Measurements from ENCODE around the gene TSN. TPM values are rescaled to one million over a fixed set of nuclear protein-coding genes. Genes with fewer than 3 reads are reported as not detected.
"Not testable (repeated sequence)": the region's sequence is repeated elsewhere in the genome, so short reads cannot be mapped to it uniquely, and the experiment has no call there.

TSN gene
- total RNA-seq, result 10 to 100 TPM; 55.4 to 57.9 TPM

DNA sequence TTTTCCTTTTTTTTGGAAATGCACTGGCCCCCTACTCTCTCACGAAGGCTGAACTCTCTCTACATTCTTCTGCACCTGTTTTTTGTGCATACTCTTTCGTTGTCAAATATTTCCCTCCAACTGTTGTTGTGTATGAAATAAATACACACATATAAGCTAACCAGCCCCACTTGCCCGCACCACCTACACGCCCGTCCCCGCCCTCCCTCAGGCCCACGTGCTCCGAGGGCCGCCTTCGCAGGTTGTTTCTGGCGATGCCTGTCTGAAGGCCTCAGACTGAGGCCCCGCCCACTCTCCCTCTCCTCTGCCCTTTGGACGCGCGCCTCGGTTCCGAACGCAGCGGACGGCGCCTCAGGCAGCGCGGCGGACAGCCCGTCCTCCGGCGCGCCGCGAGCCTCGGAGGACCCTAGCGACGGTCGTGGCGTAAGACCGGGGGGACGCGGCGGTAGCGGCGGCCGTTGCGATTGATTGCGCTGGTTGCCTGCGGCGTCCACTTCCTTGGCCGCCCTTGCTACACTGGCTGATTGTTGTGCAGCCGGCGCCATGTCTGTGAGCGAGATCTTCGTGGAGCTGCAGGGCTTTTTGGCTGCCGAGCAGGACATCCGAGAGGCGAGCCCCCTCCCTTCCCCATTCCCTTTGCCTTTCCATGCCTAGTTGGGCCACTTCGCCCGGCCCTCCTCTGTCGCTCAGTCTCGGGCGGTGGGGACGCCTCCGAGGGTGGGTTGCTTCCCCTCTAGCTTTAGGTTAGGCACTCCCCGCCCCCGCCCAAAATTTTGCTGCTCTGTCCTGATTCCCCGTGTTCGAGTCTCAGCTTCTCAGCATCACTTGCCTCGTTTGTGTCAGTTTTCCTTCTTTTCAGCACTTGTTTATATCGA is at the start of gene TSN:
TSS of gene TSN (plus strand) at position 415 of the 875 bp plus-strand sequence. CDS start at position 544, 129 bp downstream.
- Mint-ChIP-seq H3K36me3 (ENCODE audit: low read depth) (peaks cover 20% of the 10 kb centered on the region), H3K4me3 (peak within 1 kb of the TSS; percentile 99), H3K27me3 (ENCODE audit: low read depth) (no peaks in the 10 kb centered on the region), H3K9me3 (ENCODE audit: insufficient read depth) (no peaks in the 10 kb centered on the region), H3K27ac (peak within 1 kb of the TSS; percentile 97), H3K4me1 (ENCODE audit: low read depth) (peaks cover 26% of the 10 kb centered on the region)
- DNase-seq (peak; percentile 99), ATAC-seq (peak; percentile 100)
- ChIA-PET POLR2A (interaction anchor here (0.7 to 3.4 kb wide), 7 partner anchors 19 to 225 kb away, joined by 3 to 26 read pairs (median 4); partner anchors contain the start of genes CLASP1, NIFK and RNU4ATAC), CTCF (interaction anchor here (1.1 to 1.8 kb wide), 2 partner anchors 20 to 353 kb away, joined by 4 to 5 read pairs; no protein-coding TSS in a partner anchor)

DNA sequence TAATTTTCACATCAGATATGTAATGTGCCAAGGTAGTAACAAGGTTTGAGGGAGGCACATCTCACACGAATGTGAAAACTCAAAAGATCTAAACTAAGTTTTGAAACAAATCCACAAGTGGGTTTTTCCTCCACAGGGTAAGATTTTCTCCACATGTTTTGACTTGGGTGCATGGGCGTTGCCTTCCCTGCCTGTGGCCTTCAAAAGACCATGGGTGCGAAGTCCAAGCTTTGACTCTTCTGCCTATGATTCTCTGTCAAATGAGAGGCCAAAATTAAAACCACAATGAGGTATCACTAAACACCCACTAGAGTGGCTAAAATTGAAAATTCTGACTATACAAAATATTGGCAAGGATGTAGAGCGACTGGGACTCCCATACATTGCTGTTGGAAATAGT is 49.5 kb upstream of the TSN start:
- H3K9me3 Mint-ChIP-seq (ENCODE audit: insufficient read depth), result no peaks in the 10 kb centered on the region
- ATAC-seq, result no peak
- POLR2A ChIA-PET, result interaction anchor here (1.4 kb wide), 1 partner anchor 56 kb away, joined by 5 read pairs; no protein-coding TSS in a partner anchor
- no peaks in the 10 kb centered on the region for H3K36me3 Mint-ChIP-seq (ENCODE audit: low read depth)
- CTCF ChIA-PET, result interaction anchor here (0.8 kb wide), 1 partner anchor 303 kb away, joined by 3 read pairs; no protein-coding TSS in a partner anchor
- no peak overlapping the region for H3K27ac Mint-ChIP-seq
- peaks cover 10% of the 10 kb centered on the region for H3K27me3 Mint-ChIP-seq (ENCODE audit: low read depth)
- DNase-seq, result no peak
- H3K4me3 Mint-ChIP-seq, result no peak overlapping the region
- peaks cover 22% of the 10 kb centered on the region for H3K4me1 Mint-ChIP-seq (ENCODE audit: low read depth)

DNA sequence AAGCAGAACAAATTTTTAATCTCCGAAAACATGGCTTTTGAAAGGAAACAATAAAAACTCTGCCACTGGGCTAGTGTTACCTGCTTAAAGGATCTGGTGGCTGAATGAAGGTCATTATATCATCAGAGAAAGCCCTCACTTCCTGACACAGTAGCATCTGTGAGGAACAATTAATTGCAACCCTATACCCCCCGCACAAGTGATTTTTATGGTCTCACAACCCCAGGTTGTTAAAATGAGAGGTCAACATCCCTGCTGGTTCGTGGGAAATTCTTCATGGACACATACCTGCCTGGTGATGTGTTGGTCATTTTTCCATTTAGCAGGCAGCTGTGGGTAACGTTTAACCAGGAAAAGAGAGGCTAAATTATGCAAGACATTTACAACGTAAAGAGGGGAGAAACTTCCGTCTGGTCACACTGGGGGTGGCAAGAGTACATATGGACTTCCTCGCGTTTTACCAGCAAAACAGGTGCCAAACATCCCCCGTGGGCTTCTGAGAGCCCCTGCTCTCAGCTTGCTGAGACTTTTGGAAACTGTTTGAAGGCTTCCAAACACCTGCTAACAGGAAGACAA is 48.0 kb upstream of the TSN start:
- CTCF ChIA-PET, result interaction anchor here (1.0 kb wide), 1 partner anchor 177 kb away, joined by 3 read pairs; the partner anchor contains the start of gene RNU4ATAC
- no peaks in the 10 kb centered on the region for H3K36me3 Mint-ChIP-seq (ENCODE audit: low read depth)
- H3K27ac Mint-ChIP-seq, result no peak overlapping the region
- no peaks in the 10 kb centered on the region for H3K9me3 Mint-ChIP-seq (ENCODE audit: insufficient read depth)
- H3K27me3 Mint-ChIP-seq (ENCODE audit: low read depth), result peaks cover 10% of the 10 kb centered on the region
- ATAC-seq, result no peak
- POLR2A ChIA-PET, result interaction anchor here (0.6 kb wide), 1 partner anchor 177 kb away, joined by 3 read pairs; the partner anchor contains the start of gene RNU4ATAC
- DNase-seq, result no peak
- peaks cover 10% of the 10 kb centered on the region for H3K4me1 Mint-ChIP-seq (ENCODE audit: low read depth)
- no peak overlapping the region for H3K4me3 Mint-ChIP-seq

DNA sequence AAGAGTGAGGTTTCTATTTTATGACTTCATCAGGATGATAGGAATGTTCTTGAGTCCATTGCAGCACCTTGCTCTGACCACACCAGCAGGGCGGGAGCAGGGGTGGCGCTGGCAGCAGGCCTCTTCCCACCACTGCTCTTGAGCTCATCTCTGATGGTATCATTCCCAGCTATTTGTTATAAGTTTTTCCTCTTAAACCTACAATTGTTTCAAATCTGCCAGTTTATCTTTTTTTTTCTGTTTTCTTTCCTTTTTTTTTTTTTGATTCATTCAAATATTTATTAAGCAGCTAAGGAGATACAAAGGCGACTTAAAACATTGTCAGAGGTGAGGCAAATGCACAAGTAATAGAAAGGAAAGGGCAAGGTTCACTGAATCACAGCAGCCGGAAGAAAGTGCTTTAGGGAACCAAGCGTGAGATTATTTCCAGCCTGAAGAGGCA is 47.5 kb upstream of the TSN start:
- no peak for ATAC-seq
- Mint-ChIP-seq H3K36me3 (ENCODE audit: low read depth) (no peaks in the 10 kb centered on the region), H3K4me3 (no peak overlapping the region), H3K27me3 (ENCODE audit: low read depth) (peaks cover 10% of the 10 kb centered on the region), H3K9me3 (ENCODE audit: insufficient read depth) (no peaks in the 10 kb centered on the region), H3K4me1 (ENCODE audit: low read depth) (peaks cover 6% of the 10 kb centered on the region), H3K27ac (no peak overlapping the region)
- CTCF ChIA-PET, result interaction anchor here (1.0 kb wide), 1 partner anchor 177 kb away, joined by 3 read pairs; the partner anchor contains the start of gene RNU4ATAC
- POLR2A ChIA-PET, result interaction anchor here (0.6 kb wide), 1 partner anchor 177 kb away, joined by 3 read pairs; the partner anchor contains the start of gene RNU4ATAC
- DNase-seq, result no peak

GRCh38 chr2:121709776-121710469 is 45.5 kb upstream of the TSN start:
- POLR2A ChIA-PET, result no interaction called here
- peaks cover 6% of the 10 kb centered on the region for H3K4me1 Mint-ChIP-seq (ENCODE audit: low read depth)
- DNase-seq (no peak), ATAC-seq (no peak)
- no peaks in the 10 kb centered on the region for H3K36me3 Mint-ChIP-seq (ENCODE audit: low read depth)
- peaks cover 10% of the 10 kb centered on the region for H3K27me3 Mint-ChIP-seq (ENCODE audit: low read depth)
- CTCF ChIA-PET, result no interaction called here
- no peaks in the 10 kb centered on the region for H3K9me3 Mint-ChIP-seq (ENCODE audit: insufficient read depth)
- H3K27ac Mint-ChIP-seq, result no peak overlapping the region
- no peak overlapping the region for H3K4me3 Mint-ChIP-seq

- ChIA-PET CTCF (no interaction called here), POLR2A (interaction anchor here (1.1 kb wide), 1 partner anchor 180 kb away, joined by 3 read pairs; the partner anchor contains the start of gene RNU4ATAC)
- ATAC-seq (no peak), DNase-seq (no peak)
- Mint-ChIP-seq H3K4me1 (ENCODE audit: low read depth) (peaks cover 6% of the 10 kb centered on the region), H3K9me3 (ENCODE audit: insufficient read depth) (no peaks in the 10 kb centered on the region), H3K36me3 (ENCODE audit: low read depth) (no peaks in the 10 kb centered on the region), H3K4me3 (no peak overlapping the region), H3K27ac (no peak overlapping the region), H3K27me3 (ENCODE audit: low read depth) (peaks cover 10% of the 10 kb centered on the region)
These were observed 44.8 kb upstream of the TSN start for GRCh38 chr2:121710470-121711170.

GRCh38 chr2:121711481-121711880 is 44.0 kb upstream of the TSN start:
- CTCF ChIA-PET; H3K9me3 Mint-ChIP-seq (ENCODE audit: insufficient read depth); ATAC-seq; H3K4me1 Mint-ChIP-seq (ENCODE audit: low read depth); H3K27ac Mint-ChIP-seq; H3K4me3 Mint-ChIP-seq; DNase-seq; H3K36me3 Mint-ChIP-seq (ENCODE audit: low read depth): not testable (repeated sequence)
- H3K27me3 Mint-ChIP-seq (ENCODE audit: low read depth), result peaks cover 10% of the 10 kb centered on the region
- POLR2A ChIA-PET, result interaction anchor here (1.1 kb wide), 1 partner anchor 181 kb away, joined by 3 read pairs; the partner anchor contains the start of gene RNU4ATAC

- ATAC-seq, result no peak
- DNase-seq, result no peak
- H3K27ac Mint-ChIP-seq, result no peak overlapping the region
- H3K4me1 Mint-ChIP-seq (ENCODE audit: low read depth), result peaks cover 3% of the 10 kb centered on the region
- no peak overlapping the region for H3K4me3 Mint-ChIP-seq
- no peaks in the 10 kb centered on the region for H3K36me3 Mint-ChIP-seq (ENCODE audit: low read depth)
- CTCF ChIA-PET, result interaction anchor here (0.7 to 1.4 kb wide), 2 partner anchors 16 to 344 kb away, joined by 3 to 5 read pairs; no protein-coding TSS in a partner anchor
- POLR2A ChIA-PET, result interaction anchor here (0.6 to 2.2 kb wide), 2 partner anchors 40 to 186 kb away, joined by 3 to 9 read pairs; partner anchors contain the start of gene RNU4ATAC
- H3K27me3 Mint-ChIP-seq (ENCODE audit: low read depth), result no peaks in the 10 kb centered on the region
- no peaks in the 10 kb centered on the region for H3K9me3 Mint-ChIP-seq (ENCODE audit: insufficient read depth)
These were observed 39.3 kb upstream of the TSN start for GRCh38 chr2:121716126-121716525.

DNA sequence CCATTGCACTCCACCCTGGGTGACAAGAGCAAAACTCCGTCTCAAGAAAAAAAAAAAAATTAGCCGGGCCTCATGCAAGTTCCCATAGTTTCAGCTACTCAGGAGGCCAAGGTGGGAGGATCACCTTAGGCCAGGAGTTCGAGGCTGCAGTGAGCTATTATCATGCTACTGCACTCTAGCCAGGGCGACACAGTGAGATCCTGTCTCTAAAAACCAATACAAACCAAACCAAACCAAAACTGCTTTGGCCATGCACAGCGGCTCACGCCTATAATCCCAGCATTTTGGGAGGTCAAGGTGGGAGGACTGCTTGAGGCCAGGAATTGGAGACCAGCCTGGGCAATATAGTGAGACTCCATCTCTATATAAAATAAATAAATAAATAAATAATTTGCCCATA is 37.9 kb upstream of the TSN start:
- POLR2A ChIA-PET, result interaction anchor here (2.4 kb wide), 1 partner anchor 18 kb away, joined by 13 read pairs; no protein-coding TSS in a partner anchor
- CTCF ChIA-PET, result interaction anchor here (1.0 to 3.9 kb wide), 5 partner anchors 12 to 315 kb away, joined by 3 to 32 read pairs (median 4); partner anchors contain the start of gene RNU4ATAC
- H3K27ac Mint-ChIP-seq, result no peak overlapping the region

GRCh38 chr2:121721926-121722325 is 33.5 kb upstream of the TSN start:
- Mint-ChIP-seq H3K4me1 (ENCODE audit: low read depth) (peaks cover 14% of the 10 kb centered on the region), H3K36me3 (ENCODE audit: low read depth) (peaks cover 7% of the 10 kb centered on the region), H3K27me3 (ENCODE audit: low read depth) (no peaks in the 10 kb centered on the region), H3K4me3 (no peak overlapping the region), H3K9me3 (ENCODE audit: insufficient read depth) (no peaks in the 10 kb centered on the region), H3K27ac (no peak overlapping the region)
- ChIA-PET CTCF (interaction anchor here (1.2 to 1.4 kb wide), 2 partner anchors 11 to 74 kb away, joined by 3 to 5 read pairs; no protein-coding TSS in a partner anchor), POLR2A (interaction anchor here (1.2 to 1.8 kb wide), 2 partner anchors 22 to 191 kb away, joined by 3 to 4 read pairs; partner anchors contain the start of gene RNU4ATAC)
- DNase-seq, result no peak
- ATAC-seq, result no peak

More for the DNA sequence above, 37.9 kb upstream of the TSN start:
- no peaks in the 10 kb centered on the region for H3K27me3 Mint-ChIP-seq (ENCODE audit: low read depth)
- ATAC-seq, result no peak
- H3K4me1 Mint-ChIP-seq (ENCODE audit: low read depth), result peaks cover 6% of the 10 kb centered on the region
- no peaks in the 10 kb centered on the region for H3K36me3 Mint-ChIP-seq (ENCODE audit: low read depth)
- no peak overlapping the region for H3K4me3 Mint-ChIP-seq
- no peak for DNase-seq
- no peaks in the 10 kb centered on the region for H3K9me3 Mint-ChIP-seq (ENCODE audit: insufficient read depth)
